Pons (tissue), 1 donor: ENCODE measurements around the gene ABCA10.

Experiments used
- DNase-seq: peaks from one replicate; pipeline ENCODE4 v3.0.0-alpha.2; 2016; ENCODE audit warnings: low spot score

The ABCA10 gene

DNA sequence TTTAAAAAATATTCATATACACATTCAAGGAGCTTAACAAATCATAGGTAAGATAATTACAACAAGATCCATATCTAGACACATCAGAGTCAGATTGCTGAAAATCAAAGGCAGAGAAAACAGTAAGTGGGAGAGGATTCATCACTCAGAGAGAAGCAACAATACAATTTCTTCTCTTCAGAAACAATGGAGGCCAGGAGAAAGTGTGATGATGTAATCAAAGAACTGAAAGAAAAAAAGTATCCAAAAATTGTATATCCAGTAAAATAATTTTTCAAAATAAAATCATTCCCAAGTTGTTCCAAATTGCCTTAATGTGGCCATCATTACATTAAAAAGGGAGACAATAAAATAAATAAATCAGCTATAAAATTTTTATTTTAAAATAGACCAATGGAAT is 69.2 kb downstream of the ABCA10 start:
- DNase-seq = no peak

DNA sequence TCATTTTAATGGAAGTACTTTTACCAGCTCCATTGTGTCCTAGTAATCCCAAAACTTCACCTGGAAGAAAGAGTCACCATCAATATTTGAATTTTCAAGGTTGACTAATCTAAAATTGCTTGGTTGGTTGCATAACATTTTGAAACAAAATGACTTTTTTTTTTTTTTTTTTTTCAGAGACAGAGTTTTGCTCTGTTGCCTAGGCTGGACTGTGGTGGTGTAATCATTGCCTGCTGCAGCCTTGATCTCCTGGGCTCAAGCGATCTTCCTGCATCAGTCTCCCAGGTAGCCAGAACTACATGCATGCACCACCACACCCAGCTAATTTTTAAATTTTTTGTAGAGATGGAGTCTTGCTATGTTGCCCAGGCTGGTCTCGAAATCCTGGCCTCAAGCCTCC is 74.4 kb downstream of the ABCA10 start:
- DNase-seq = no peak

DNA sequence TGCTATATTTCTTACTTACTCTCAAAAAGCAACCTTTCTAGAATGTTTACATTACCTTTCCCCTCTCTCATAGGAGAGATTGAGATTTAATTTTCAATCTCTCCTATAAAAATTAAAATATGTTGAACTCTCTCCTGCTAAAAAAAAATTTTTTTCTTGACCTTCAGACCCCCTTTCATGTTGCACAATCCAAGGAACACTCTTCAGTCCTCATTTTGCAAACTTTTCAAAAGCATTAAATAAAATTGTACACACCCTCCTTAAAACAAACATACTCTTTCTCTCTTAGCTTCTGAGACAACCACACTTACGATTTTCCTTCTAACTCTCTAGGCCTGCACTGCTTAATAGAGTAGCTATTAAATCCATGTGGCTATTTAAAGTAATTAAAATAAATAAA is 78.3 kb downstream of the ABCA10 start:
- no peak for DNase-seq

DNA sequence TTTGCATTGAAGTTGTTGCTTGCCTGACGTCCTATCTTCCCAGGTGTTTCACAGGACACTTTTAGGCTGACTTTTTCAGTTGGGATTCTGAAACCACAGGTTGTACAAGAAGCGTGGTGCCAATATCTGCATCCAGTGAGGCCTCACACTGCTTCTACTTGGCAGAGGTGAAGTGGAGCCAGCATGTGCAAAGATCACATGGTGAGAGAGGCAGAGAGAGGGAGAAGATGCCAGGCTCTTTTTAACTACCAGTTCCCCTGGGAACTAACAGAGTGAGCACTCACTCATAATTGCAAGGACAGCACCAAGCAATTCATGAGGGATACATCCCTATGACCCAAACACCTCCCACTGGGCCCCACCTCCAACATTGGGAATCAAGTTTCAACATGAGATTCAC is 81.2 kb downstream of the ABCA10 start:
- DNase-seq = no peak

DNA sequence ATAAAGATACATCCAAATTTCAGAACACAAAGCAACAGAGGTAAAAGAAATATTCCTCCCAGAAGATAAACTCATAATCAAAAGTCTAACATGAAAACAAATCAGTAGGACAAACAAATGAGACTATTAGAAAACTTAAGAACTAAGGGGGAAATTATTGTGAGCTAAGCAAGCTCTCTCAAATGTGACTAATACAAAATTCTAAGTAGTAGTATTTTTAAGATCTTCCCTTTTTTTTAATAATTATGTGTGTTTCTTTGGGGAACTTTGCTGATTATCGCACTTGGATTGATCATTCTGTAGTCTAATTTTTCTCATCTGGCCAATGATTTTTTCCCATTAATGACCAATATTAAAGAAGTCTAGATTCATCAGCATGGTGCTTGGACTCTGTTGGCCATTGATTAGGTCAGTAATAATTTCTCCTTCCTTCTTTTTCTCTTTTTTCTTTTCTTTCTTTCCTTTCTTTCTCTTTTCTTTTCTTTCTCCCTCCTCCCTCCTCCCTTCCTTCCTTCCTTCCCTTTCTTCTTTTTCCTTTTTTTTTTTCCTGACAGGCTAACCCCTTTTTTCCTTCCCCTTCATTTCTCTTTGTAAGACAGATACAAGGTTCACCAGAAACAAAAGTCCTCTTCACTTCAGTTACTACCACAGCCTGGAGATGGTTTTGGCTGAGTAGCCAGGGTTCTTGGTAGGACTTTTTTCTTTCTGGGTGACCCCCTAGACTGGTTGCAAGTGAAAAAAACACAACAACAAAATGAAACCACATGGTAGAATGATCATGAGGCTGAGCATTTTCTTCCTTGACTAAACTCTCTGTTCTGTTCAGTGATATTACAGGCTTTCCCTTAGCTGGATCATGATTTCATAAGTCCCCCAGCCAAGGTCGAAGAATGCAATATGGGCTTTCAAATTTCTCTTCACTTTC is 84.0 kb downstream of the ABCA10 start:
- DNase-seq = no peak

DNA sequence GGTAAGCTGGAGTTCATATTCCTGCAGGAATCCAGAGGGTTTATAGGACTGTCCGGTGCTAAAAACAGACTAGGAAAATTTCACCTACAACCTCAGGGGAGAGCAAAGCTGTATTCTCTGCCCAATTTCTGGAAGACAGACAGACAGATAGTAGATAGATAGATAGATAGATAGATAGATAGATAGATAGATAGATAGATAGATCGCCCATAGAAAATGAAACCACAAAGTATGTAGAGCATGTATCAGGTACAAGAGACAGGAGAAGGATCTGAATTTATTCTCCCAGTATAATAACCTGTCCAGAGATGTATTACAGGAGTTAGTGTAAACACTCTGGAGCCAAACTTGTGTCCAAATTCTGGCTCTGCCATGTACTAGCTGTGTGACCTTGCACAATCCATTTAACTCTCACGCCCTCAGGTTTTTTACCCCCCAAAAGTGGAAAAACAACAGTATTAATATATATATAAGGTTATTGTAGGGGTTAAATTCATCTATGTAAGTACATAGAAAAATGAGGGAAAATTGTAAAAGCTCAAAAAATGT is 84.9 kb downstream of the ABCA10 start:
- no peak for DNase-seq

DNA sequence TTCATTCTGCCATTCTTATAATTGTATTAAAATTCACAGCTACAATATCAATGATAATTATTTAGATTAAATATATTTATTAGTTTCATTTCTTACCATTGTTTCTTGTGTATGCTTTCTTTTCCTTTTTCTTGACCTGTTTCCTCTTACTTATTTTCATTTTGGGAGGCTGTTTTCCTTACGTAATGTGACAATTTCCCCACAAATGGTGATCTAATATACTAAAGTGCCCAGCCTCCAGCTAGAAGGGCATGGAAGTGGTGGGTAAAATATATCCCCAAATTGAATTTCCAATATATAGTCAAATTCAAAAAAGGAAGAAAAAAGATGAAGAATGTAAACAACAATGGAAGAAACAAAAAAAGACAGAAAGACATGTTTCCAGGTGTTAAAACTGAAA is 85.5 kb downstream of the ABCA10 start:
- DNase-seq = no peak

- DNase-seq = no peak
These were observed 86.3 kb downstream of the ABCA10 start for GRCh38 chr17:69142175-69142802.

GRCh38 chr17:69141431-69142174 is 87.0 kb downstream of the ABCA10 start, which contains the start of gene ABCA6:
Gene ABCA6 (minus strand): TSS chr17:69141895. CDS start chr17:69140703, 1,192 bp downstream.
- peak; percentile 79 for DNase-seq

DNA sequence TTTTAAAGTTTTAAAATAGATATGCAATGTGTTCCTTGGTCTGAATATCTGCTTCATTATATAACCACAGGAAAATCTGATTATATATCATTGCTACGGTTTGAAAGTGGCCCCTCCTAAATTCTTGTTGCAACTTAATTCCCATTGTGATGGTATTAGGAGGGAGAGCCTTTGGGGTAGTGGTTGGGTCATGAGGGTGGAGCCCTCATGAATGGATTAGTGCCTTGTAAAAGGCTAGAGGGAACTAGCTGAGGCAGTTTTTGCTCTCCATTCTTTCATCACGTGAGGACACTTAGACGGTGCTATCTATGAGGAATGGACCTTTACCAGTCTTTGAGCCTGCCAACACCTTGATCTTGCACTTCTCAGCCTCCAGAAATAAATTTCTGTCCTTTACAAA is 94.5 kb downstream of the ABCA10 start:
- no peak for DNase-seq

DNA sequence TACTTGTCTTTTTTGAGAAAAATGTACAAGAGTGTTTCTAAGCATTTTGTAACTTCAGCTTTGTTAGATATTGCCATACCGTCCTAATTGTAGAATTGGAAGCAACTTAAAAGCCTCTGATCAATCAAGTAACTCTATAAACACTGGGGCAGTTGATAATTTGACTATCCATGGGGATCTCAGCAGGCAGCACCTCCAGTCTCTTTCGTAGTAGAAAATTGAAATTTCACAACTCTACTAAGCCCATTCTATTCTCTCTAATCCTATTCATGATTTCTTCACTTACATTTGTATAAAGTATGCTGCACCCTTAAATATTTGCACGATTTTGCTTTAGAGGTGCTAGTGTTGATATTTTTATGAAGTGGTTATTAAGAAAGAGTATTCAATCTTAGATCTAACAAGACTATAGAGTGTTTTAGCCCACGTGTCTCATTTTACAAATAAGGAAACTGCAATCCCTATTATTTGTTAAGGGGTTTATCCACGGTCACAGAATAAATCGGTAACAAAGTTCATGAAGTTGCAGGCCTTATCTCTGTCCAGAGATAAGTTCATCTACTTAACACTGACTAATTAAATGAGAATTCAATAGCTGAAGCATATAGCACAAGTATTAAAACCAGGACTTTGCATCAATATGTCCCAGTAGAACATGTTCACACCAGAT is 97.9 kb downstream of the ABCA10 start:
- DNase-seq = no peak

DNA sequence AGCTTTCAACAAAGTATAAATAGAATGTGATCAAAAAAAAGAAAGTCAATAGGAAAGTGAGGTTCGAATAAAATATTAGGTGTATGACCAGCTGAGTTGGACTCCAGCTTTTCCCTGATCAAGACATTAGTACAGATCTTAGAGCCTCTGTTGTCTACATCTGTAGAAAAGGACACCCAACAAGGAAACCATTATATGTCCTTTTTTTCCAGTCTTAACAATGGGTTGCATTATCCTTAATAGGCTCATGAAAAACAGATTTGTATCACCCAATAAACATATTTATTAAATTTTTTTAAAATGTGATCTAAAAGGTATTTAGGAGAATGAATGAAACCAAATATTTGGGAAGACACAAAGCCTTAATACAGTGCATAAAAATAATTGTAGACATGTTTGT is 105.0 kb downstream of the ABCA10 start:
- peak; percentile 61 for DNase-seq

DNA sequence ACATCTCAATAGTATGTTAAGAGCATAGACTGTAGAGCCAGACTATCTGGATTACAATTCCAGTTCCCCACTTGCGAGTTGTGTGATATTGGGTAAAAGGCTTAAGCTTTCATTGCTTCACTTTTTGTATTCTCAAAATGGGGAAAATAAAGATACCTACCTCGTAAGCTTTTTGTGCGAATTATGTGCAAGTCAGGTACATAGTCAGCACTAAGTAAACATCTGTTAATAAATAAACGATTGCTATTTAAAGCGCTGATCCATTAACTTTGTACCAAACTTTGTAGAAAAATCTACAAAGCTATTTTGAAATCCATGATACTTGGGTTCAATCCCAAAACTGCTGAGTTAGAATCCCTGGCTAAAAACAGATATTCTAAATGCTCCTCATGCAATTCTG is 106.6 kb downstream of the ABCA10 start:
- DNase-seq = no peak

DNA sequence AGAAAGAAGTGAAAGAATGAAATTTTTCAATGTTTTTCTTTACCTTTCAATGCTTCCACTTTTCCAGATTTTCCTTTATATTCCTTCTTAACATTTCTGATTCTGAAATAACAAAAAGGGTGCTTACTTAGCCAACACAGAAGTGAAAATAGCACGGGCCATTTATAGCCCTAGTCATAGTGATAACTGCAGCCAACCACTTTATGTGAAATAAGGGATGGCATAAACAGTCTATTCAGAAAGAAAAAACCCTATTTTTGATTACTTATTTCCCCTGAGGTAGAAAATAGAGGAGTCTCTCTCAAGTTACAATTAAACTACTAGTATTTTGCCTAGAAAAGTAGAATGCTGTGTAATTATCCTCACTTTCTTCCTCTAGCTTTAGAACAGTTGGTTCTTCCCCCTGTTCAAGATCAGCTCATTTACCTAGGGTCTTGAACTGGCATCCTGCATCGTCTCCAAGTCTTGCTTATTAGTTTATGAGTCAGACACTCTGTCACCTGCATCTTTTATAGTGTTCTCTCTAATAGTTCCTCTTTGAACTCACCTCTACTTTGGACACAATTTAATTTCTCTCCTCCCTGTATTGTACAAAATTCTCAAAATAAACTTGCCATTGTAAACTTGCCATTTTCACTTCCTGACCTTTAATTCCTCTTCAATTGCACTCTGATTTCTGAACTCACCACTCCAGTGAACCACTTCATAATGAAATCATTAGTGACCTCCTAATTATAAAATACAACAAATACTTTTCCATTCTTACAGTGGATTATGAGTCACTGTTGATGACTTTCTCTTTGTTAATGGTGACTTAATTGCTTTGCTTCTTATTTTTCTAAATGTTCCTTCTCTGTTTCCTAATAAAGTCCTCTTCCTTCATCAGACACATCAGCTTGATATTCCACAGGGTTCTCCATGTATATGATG is 110.5 kb downstream of the ABCA10 start:
- no peak for DNase-seq

DNA sequence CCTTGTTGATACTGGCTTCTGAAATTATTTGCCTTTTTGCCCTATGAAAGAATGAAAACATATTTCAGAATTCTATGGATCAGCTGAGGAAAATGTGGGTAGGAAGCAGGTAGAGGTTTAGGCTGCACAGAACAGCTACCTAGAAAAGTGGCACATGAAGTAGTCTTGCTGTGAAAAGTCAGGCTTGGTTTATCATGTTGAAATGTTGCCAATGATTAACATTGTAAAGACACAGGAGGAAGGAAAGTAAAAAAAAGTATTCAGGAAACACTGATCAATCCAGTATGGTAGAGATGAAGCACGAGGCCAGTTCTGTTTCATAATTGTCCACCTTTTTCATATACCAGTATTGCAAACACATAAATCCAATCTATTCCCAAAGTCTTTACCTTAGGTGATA is 116.8 kb downstream of the ABCA10 start:
- no peak for DNase-seq

DNA sequence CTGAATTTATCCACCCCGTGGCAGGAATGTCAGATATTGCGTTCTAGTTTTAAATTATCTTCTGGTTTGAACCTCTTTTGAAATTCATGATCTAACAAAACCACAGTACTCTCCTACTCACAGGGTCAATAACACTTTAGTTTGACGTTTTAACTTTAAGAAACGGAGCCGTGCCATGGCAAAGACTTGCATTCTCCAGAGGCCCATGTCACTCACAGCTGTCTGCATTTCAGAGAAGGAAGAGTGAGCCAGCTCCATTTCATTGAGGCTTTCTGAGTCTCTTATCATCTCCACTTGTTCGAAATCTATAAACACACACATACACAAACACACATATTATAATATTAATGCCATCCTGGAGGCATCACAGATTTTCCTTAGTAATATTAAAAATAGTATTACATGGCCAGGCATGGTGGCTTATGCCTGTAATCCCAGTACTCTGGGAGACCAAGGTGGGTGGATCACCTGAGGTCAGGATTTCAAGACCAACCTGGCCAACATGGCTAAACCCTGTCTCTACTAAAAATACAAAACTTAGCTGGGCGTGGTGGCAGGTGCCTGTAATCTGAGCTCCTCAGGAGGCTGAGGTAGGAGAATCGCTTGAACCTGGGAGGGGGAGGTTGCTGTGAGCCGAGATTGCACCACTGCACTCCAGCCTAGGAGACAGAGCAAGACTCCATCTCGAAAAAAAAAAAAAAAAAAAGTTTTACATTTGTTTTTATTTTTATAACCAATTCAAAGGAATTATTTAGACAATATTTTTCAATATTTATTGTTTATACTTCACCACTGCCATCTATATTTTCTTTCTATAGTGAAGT is 122.5 kb downstream of the ABCA10 start:
- DNase-seq = no peak

- DNase-seq = no peak
These were observed 124.9 kb downstream of the ABCA10 start for GRCh38 chr17:69103557-69104233.

DNA sequence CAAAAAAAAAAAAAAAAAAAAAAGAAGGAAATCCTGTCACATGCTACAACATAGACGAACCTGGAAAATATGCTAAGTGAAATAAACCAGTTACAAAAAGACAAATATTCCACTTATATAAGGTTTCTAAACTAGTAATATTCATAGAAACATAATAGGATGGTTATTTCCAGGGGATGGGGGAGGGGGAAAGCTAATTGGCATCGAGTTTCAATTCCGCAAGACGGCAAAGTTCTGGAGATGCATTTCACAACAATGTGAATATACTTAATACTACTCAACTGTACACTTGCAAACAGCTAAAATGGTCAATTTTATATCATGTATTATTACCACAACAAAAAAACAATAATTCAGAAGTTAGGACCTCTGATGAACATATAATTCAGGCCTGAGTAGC is 130.0 kb downstream of the ABCA10 start:
- no peak for DNase-seq
